HepG2 (cell line): ENCODE data around the gene CAMK1D.

Experiments used
- CTCF ChIP-seq: sonication (generic); formaldehyde crosslinking; IDR thresholded peaks from 2 replicates; pipeline ENCODE4 v1.5.0; 2020; ENCODE audit warnings: mild to moderate bottlenecking, missing genetic modification reagents, moderate library complexity
- GTF2F1 ChIP-seq: fragments of 150-350 bp; IDR thresholded peaks from 2 replicates; pipeline ENCODE4 v1.6.1; 2014; ENCODE audit warnings: low read length
- HHEX ChIP-seq: IDR thresholded peaks from 2 replicates; pipeline ENCODE4 v1.6.1; 2016; ENCODE audit warnings: control low read depth
- KMT2A ChIP-seq: sonication (generic); formaldehyde crosslinking; IDR thresholded peaks from 2 replicates; pipeline ENCODE4 v1.4.0; 2020; ENCODE audit warnings: missing genetic modification reagents
- RFX5 ChIP-seq: IDR thresholded peaks from 2 replicates; pipeline ENCODE4 v1.6.1; 2011; ENCODE audit warnings: low read depth, low read length, improper control_type of control experiment
- SIN3A ChIP-seq: IDR thresholded peaks from 2 replicates; pipeline ENCODE4 v1.6.1; 2011; ENCODE audit warnings: low read depth, mild to moderate bottlenecking, control low read depth, low read length, borderline replicate concordance
- SRF ChIP-seq: IDR thresholded peaks from 2 replicates; pipeline ENCODE4 v1.6.1; 2011; ENCODE audit warnings: mild to moderate bottlenecking, low read depth, low read length, moderate library complexity
- SRSF4 ChIP-seq: fragments of 200-400 bp; formaldehyde crosslinking; IDR thresholded peaks from one replicate; pipeline ENCODE4 v1.6.1; 2018; ENCODE audit warnings: mild to moderate bottlenecking, low read depth, low read length, moderate library complexity; ENCODE audit not compliant: poor library complexity, severe bottlenecking
- ZNF740 ChIP-seq: sonication (generic); formaldehyde crosslinking; IDR thresholded peaks from 2 replicates; pipeline ENCODE4 v1.4.0; 2020; ENCODE audit warnings: missing genetic modification reagents

- TF ChIP-seq KMT2A (CRISPR knock-in tag) (no peak), SRF (no peak), SIN3A (no peak), CTCF (CRISPR knock-in tag) (no peak), HHEX (CRISPR knock-in tag) (no peak), ZNF740 (CRISPR knock-in tag) (no peak), SRSF4 (no peak), RFX5 (no peak), GTF2F1 (no peak)
These were observed 306.6 kb downstream of the CAMK1D start for GRCh38 chr10:12655940-12656339.
